ENCODE measurements around the gene CD96. TPM values are rescaled to one million over a fixed set of nuclear protein-coding genes. Genes with fewer than 3 reads are reported as not detected.

The CD96 gene
- total RNA-seq, 1 experiment from 2014 or later, result 0.05 TPM

DNA sequence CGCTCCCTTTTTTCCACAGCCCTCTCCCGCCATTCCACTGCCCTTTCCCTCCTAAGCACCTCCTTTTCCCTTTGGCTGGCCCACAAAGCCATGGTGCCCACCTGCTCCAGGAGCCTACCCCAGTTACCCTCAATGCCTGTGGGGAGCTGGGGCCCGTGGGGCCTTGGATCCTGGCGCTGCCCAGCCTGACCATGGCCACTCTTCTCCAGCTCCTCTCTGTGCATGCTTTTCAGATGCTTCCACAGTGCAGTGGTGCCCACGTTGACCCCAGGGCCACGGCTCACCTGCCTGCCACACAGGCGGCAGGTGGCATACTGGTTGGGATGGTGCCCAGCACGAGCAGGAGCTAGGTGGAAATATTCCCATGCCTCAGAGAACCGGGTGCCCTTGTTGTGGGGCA lies 51.7 kb downstream of the CD96 start:
- no peak for DNase-seq (ENCODE audit: low read depth)

DNA sequence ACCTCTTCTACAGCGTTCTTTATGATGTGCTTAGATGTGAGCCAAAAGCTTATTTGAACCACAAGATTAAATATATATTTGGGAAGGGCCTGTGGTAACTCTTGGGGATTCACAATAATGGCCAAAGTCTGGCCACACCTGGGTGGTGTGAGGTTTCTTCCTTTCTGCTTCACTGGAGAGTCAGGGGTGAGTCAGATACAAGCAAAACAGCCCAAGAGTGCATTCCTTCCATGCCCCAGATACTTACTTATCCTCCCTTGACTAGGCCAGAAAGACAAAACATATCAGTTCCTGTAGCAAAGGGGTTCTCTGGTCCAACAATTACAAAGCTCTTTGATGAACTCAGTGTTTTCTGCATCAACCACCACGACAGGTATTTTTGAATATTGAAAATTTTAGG lies 52.2 kb downstream of the CD96 start:
- peak; percentile 94 for DNase-seq (ENCODE audit: low read depth)

DNA sequence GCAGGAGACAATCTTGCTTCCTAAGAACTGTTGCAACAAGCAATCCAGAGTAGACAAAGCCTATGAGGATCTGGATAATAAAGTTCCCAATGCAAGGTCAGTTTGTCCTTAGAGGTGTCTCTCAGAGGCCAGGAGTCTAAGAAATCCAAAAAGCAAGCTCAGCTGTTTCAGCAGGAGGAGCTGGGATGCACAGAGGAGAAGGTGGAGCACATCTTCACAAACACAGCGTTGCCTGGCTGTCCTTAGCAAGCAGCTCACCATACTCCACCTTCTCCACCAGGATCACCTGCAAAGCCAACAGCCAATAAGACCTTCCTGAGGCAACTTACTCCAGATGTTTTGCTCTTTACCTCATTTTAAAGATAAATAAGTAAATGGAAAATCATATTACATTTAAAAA lies 52.8 kb downstream of the CD96 start:
- no peak for DNase-seq (ENCODE audit: low read depth)

DNA sequence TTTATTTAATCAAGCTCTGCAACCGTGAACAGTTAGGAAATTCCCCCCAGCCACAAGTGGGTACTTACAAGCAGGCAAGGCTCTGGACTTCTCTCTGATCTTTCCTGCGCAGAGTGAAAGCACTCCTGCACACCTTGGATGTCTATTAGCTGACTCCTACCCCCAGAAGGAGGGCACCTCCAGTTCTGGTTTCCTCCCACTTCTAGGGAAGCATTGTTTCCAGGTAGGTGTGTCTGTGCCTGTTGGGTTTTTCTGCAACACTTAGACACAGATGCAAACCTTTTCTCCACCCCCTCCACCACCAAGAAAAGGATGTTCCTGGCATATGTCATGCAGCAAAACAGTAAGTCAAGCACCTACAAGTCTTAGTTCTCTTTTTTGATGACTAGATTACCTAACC lies 53.2 kb downstream of the CD96 start, which contains the start of gene ZBED2:
Gene ZBED2, minus strand, starts transcription at position 115 of the 400 bp plus-strand sequence. CDS start 1,145 bp downstream, outside the sequence.
- no peak for DNase-seq (ENCODE audit: low read depth)

DNA sequence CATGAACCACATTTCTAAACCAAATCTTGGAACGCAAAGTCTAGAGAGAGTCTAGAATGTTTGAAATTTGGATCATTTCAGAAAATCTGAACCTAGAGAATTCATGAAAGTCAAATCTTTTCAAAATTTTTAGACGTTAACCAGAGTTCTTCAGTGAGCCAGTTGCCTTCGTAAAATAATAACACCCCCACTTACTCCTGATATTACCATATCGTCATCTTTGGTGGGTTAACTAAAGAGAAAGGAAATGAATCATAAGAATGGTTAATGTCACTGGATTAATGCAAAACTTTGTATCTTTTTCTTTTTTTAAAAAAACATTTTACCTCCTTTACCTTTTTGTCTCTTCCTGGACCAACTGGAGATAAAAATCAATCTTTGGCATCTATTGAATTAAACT lies 54.3 kb downstream of the CD96 start:
- no peak for DNase-seq (ENCODE audit: low read depth)

DNA sequence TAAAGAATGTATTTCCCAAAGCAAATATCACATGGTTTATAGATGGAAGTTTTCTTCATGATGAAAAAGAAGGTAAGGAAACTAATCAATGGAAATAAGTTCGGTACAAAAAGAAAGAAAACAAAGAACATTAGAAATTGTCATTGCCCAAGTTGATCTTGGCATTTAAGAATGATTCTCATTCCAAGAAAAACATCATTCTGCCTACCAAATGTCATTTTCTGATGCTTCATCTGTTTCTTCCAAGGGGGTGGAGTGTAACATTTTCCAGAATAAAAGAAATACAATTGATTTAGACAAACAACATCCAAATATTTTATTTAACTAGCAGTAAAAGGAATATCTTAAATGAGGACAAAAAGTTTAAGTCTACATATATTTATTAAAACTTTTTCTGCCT lies 56.1 kb downstream of the CD96 start:
- no peak for DNase-seq (ENCODE audit: low read depth)

DNA sequence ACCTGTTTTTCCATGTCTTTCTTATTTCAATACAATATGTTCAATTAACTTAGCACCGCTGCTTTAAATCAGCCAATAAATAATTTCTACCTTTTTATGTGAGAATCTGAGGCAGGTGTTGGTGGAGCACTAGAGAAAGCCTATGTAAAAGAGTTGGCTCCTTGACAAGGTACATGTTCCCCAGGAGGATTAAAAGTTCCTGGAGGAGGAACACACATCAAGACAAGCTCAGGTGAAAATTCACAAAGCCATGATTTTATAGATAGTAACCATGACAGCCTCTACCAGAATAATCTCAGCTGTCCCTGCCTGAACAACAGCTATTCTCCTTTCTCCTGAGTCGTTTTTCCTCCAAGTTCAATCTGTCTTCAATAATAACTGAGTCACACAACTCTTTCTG lies 56.6 kb downstream of the CD96 start:
- no peak for DNase-seq (ENCODE audit: low read depth)

DNA sequence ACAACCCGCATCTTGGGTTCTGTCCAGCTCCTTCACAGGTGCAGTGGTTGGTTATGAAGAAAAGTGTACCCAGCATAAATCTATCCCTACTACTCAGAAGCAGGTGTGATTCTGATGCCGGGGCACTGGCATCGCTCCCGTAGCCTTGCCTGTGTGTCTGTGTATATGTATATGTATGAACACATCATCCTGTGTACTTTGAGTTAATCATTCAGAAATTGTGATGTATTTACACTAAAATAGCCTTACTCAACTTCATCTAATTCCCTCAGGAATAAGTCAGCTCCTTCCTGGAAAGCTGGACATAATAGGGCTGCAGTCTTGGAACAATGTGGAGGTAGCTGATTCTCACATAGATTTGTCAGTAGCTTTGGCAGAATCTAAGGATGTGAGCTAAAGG lies 59.8 kb downstream of the CD96 start:
- no peak for DNase-seq (ENCODE audit: low read depth)

DNA sequence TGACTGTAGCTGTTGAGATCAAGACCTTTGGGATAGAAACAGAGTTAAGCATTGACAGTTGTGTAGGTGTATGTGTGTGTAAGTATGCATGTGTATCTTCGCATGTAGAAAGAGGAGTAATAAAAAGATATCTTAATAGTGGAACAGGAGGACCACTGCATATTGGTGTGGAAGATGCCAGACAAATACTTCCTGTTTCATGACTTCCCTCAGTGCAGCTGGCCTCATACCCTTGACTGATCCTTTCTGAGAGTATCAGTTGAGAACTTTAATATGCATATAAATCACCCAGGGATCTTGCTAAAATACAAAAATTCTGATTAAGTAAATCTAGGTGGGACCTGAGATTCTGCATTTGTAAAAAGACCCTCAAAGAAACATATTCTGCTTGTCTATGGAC lies 61.7 kb downstream of the CD96 start:
- DNase-seq (ENCODE audit: low read depth), result no peak

DNA sequence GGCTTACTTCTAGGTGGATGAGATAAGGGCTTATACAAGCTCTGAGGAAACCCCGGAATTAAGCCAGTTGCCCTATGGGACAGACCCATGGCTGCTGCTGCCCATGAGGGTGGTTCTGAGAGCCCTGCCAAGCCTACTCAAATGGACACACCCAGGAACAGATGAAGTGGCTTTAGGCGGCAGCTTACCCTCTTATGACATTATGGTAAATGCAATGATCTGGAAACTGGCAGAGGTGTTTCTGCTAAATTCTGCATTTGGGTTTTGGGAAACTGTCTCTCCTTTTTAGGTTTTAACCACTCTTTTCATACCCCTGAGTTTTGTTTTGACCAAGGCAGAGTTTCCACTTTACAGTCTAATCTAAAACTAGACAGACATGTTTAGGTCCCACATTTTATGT lies 62.1 kb downstream of the CD96 start:
- no peak for DNase-seq (ENCODE audit: low read depth)

DNA sequence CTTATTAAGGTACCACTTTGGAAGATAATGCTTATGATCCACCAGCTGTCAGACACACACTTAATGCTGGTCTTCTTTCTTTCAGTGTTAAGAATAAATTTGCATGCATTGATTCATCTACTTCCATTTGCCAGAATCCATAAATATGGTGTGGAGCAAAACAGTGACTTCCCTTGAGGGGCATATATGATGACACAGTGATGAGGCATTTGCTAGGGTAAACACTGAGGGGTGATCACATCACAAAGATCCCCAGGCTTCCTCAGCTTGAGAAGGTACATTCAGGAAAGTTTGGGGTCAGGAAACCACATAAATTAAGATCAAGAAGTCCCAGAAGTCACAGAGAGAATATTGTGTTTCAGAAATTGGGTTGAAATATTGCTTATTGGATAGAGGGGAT lies 63.0 kb downstream of the CD96 start:
- DNase-seq (ENCODE audit: low read depth), result peak; percentile 82

DNA sequence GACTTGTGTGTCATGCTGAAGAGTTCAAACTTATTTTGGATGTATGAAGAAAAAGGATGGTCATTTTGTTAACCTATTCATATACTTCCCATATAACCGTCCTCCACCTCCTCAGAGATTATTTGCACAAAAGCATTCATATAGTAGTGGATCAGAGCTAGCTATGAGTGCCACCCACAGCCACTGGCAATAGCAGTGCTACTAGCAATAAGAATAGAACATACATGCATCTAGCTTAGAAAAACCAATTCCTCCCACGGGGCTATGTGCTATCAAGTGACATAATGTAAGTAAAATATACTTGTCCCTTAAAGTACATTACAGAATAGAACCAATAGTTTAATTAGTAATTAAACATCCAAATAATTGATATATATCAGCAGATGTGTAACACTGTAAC lies 63.5 kb downstream of the CD96 start:
- DNase-seq (ENCODE audit: low read depth), result no peak

DNA sequence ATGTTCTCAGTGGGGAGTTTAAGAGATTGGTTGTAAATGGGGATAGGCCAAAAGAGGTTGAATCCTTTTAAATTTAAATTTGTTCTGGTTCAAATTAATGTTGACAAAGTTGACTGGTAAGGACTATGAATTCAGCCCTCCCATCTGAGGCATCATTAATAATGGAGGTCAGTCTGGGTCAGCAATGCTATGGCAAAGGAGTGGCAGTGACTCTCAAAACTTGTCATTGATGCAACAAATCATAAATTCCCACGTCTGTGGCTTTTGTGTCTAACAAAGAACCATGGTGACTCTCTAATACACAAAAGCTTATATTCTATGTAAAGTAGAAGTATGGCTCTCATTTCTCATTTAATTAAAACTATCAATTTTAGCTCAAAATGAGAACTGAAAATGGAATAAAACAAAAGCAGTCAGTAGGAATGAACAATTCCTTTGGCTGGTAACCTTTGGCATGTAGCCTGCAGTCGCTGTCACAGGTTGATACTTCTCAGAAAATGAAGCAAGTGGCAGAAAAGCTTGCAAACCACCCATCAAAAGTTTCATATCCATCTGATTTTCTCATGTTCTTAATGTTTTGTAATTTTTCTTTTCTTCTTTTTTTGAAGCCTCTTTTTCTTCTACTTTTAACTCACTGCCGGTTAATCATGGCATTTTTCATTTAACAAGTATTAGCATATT lies 65.4 kb downstream of the CD96 start:
- peak; percentile 48 for DNase-seq (ENCODE audit: low read depth)

DNA sequence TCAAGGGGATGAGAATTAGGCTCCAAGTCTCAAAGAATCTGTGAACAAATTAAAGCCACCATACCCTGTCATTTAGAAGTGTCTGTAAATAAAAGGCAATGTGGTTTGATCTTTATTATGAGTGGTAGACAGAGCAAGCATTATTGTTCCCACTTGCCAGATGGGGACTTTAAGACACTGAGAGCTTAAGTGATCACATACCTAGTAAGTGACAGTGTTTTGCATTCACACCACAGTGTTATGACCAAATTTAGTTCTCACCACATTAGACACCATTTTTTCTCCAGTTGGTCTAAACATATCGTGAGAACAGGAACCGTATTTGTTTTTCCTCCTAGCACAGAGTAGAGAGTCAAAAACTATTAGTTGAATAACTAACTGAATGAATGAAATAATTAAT lies 66.4 kb downstream of the CD96 start:
- DNase-seq (ENCODE audit: low read depth), result no peak

DNA sequence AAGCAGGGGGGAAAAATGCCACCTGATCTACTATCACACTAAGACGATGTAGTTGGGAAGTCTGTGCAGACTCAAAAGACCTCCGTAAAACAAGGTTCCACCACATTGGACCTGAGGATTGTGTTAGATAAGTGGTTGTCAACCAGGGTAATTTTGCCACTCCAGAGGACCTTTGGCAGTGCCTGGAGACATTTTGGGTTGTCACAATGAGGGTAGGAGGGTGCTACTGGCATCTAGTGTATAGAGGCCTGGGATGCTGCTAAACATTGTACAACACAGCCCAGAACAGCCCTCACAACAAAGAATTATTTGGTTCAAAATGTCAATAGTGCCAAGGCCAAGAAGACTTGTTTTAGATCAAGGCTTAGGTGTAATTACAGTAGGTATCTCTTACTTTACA lies 67.7 kb downstream of the CD96 start:
- DNase-seq (ENCODE audit: low read depth), result no peak

DNA sequence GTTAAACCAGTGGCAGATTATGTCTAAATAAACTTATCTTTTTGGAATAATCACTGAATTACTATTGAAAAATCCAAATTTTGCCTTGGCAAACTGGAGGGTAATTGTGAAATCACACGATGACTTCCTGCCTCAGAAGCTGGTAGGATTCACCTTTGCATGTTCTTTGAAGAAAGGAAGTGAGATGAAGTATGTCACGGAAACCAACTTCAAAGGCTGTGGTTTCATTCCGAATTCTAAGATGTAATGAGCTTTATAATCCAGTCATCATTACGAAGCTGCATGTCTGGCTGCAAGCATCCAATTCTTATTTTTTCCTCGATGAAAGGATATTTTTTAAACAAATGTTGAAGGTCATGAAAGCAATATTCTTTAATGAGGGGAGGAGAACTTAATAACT lies 68.2 kb downstream of the CD96 start:
- peak; percentile 89 for DNase-seq (ENCODE audit: low read depth)

DNA sequence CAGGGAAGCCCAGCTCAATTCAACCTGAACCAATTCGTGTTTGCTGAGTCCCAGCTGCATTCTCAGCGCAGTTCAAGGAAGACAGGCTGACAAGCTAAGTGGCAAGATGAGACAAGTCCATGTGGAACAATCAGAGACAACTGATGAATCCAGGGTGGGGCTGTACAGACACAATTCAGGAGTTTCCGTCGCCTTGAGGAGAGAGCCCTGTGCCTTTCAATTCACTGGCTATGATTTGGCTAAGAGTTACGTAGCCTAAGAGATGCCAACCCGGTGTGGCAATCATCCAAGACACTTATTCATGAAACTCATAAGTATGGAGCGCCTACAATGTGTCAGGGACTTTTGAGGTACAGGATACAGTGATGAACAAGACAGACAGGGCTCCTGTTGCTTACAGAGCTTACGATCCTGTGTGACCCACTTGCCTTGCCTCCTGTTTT lies 68.6 kb downstream of the CD96 start:
- DNase-seq (ENCODE audit: low read depth), result peak; percentile 91

DNA sequence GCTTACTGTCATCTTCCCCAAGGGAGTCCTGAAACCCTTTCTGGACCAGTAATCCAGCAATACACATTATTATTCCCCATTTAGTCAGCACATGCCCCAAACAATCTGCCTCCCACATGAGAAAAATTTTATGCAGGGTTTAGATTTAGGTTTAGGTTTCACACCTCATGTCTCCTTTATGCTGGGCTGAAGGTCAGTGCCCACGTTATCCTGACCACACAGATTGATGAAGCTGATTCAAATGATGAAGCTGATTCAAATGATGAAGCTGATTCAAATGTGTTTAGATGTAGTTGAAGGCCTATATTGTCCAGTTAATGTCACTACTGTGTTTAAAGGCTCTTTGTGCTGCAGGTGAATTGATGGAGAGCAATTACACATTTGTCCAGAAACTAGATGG lies 71.3 kb downstream of the CD96 start:
- DNase-seq (ENCODE audit: low read depth), result no peak

DNA sequence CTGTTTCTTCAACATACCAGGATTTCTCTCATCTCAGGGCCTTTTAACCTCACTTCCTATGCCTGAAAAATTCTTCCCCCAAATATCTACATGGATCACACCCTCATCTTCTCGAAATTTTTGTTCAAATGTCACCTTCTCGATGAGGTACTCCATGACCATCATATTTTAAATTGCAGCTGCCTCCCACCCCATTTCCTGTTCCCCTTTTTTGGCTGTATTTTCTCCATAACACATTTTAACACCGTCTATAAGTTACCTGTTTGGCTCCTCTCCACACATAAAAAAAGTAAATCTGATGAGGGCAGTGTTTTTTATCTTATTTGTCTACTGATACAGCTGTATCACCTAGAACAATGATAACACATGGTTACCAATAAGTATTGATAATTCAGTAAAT lies 73.9 kb downstream of the CD96 start:
- DNase-seq (ENCODE audit: low read depth), result no peak

DNA sequence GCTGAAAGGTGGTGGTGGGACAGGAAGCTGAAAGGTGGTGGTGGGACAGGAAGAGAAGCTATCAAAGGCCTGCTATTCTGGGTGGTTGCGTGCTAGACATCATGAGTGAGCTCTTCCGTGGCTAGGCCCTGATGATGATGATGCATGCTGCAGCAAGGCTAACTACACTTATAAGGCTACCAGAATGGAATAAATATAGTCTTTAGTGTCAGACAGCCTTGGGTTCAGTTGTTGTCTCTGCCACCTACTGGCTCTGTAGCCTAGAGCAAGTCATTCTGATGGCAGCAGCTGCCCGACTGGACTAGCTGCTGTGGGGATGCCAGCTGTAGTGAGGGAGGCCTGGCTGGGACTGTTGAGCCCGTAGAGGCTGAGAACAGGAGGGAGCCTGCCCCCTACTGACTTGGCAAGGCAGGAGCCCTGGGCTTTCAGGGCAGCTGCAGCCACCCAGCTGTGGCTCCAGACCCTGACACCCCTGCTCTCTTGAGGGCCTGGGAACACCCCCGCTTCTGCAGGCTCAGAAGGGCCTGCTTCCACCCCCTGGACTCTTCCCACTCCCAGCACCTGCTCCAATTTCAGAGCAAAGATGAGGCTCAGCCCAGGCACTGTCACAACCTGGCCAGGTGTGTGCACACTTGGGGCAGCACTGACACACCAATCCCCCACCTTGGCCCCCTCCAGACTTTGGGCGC lies 74.6 kb downstream of the CD96 start:
- DNase-seq (ENCODE audit: low read depth), result peak; percentile 44

DNA sequence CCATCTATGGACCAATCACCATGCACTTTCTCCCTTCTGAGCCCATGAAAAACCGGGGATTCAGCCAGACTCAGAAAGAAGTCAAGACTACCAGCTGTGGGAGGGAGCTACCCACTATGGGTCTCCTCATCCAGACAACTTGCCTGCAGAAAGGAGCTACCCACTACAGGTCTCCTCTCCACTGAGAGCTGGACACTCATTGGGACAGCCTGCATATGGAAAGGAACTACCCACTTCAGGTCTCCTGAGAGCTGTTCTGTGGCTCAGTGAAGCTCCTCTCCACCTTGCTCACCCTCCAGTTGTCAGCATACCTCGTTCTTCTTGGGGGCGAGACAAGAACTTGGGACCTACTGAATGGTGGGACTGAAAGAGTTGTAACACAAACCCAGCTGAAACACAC lies 75.4 kb downstream of the CD96 start:
- no peak for DNase-seq (ENCODE audit: low read depth)

DNA sequence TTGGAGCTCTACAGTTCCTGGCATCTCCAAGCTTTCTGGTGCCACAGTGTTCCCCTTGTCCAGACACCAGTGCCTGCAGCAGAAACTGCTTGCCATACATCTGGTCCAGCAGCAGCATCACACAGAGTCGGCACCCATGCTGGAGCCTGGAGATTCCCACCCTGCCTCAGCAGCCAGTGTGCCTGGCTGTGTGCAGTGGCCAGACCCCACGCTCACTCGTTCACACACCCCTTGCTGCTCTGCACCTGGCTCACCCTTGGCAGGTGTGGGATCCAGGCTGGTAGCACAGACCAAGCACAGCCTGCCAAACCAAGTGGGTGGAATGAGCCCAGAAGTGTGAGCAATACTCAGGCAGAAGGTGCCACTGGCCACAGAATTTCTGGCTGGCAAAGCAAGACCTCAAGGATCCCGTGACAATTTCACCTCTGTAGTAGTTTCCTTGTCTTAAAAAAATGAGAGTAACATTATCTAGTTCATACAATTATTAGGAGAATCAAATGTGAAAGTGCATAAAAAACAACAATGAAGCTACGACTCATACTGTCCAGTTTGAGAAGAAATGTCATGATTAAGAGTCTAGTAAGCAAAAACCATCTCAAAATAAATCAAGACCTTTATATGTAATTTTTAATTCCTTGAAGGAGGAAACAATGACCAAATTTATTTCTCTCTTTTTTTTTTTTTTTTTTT lies 76.1 kb downstream of the CD96 start:
- DNase-seq (ENCODE audit: low read depth), result peak; percentile 75

DNA sequence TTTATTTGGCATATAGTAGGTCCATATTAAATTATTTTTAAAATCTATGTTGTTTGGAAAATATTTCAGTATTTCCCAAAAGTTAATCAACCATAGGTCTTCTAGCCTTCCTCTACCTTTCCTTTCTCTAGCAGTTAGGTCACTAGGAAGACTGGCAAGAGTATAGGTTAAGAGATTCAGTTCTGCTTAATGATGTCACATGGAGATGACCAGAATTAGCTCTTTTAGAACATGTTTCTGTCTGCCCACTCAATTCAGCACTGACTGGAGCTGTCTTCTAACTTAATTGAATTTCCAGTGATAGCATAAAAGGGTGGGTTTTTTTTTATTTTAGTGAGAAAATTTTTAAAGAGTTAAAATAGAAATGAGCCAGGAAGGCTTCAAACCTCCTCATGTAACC lies 76.9 kb downstream of the CD96 start:
- DNase-seq (ENCODE audit: low read depth), result no peak

Measured in M059J (cell line).